ENCODE results near the gene BIRC6.
"Not testable (repeated sequence)": the region's sequence is repeated elsewhere in the genome, so short reads cannot be mapped to it uniquely, and the experiment has no call there.

Gene BIRC6

DNA sequence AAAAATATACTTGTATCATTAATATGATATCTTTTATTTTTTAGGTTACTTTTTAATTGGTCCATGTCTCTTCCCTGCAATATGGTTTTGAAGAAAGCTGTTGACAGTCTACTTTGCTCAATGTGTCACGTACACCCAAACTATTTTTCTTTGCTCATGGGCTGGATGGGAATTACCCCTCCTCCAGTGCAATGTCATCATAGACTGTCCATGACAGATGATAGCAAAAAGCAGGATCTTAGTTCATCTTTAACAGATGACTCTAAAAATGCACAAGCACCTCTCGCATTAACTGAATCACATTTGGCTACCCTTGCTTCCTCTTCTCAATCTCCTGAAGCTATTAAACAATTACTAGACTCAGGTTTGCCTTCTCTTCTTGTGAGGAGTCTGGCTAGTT, 158.1 kb downstream of the BIRC6 start:
- Histone ChIP-seq H3K36me3 (ENCODE audit: control insufficient read depth, insufficient read depth, low read length) (peaks cover 71% of the 10 kb centered on the region), H3K27me3 (ENCODE audit: control insufficient read depth, insufficient read depth, low read length) (no peaks in the 10 kb centered on the region)

DNA sequence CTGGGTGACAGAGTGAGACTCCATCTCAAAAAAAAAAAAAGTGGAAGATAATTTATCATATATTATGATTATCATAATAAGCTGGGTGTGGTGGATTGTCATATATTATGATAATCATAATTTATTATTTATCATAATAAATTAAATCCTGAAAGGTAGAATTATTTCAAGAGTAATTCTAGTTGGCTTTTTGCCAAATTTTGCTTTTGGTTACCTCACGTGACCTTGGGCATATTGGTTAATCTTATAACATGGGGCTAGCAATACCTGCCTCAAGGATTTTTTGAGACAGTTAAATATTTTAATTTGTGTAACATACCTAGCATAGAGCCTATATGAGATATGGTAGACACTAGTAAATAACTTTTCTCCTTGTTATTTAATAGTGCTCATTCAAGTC, 159.7 kb downstream of the BIRC6 start:
- Histone ChIP-seq H3K4me3 (ENCODE audit: low read depth, low read length) (no peak overlapping the region), H3K4me1 (ENCODE audit: control insufficient read depth, insufficient read depth, low read length) (no peaks in the 10 kb centered on the region), H3K27me3 (ENCODE audit: control insufficient read depth, insufficient read depth, low read length) (no peaks in the 10 kb centered on the region), H3K9ac (ENCODE audit: low read length) (no peak overlapping the region), H3K9me3 (ENCODE audit: control insufficient read depth, insufficient read depth, low read depth, low read length) (no peaks in the 10 kb centered on the region), H3K36me3 (ENCODE audit: control insufficient read depth, insufficient read depth, low read length) (peaks cover 72% of the 10 kb centered on the region), H3K27ac (ENCODE audit: low read depth, low read length) (no peak overlapping the region)

More for the DNA sequence above, 158.1 kb downstream of the BIRC6 start:
- Histone ChIP-seq H3K9ac (ENCODE audit: low read length) (no peak overlapping the region), H3K9me3 (ENCODE audit: control insufficient read depth, insufficient read depth, low read depth, low read length) (no peaks in the 10 kb centered on the region), H3K4me3 (ENCODE audit: low read depth, low read length) (no peak overlapping the region), H3K27ac (ENCODE audit: low read depth, low read length) (no peak overlapping the region), H3K4me1 (ENCODE audit: control insufficient read depth, insufficient read depth, low read length) (no peaks in the 10 kb centered on the region)

DNA sequence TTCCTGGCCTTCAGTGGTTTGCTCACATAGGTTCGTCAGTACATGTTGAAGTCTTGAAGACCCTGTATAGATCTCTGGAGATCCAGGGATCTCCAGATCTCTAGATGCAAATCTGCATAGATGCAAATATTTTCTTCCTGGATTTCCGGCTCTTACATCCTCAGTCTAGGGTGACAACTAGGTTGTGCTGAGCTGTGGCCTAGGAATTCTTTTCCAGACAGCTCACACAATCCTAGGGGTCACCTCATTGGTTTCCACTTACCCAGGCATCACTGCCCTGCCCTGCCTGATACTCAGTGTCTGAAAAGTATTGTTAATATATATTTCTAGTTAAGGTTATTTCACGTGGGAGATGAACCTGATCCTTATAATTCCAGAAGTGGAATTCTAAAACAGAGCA, 165.9 kb downstream of the BIRC6 start:
- Histone ChIP-seq H3K9me3 (ENCODE audit: control insufficient read depth, insufficient read depth, low read depth, low read length) (no peaks in the 10 kb centered on the region), H3K9ac (ENCODE audit: low read length) (no peak overlapping the region), H3K27ac (ENCODE audit: low read depth, low read length) (no peak overlapping the region), H3K27me3 (ENCODE audit: control insufficient read depth, insufficient read depth, low read length) (no peaks in the 10 kb centered on the region), H3K4me1 (ENCODE audit: control insufficient read depth, insufficient read depth, low read length) (no peaks in the 10 kb centered on the region), H3K4me3 (ENCODE audit: low read depth, low read length) (no peak overlapping the region), H3K36me3 (ENCODE audit: control insufficient read depth, insufficient read depth, low read length) (peaks cover 63% of the 10 kb centered on the region)

DNA sequence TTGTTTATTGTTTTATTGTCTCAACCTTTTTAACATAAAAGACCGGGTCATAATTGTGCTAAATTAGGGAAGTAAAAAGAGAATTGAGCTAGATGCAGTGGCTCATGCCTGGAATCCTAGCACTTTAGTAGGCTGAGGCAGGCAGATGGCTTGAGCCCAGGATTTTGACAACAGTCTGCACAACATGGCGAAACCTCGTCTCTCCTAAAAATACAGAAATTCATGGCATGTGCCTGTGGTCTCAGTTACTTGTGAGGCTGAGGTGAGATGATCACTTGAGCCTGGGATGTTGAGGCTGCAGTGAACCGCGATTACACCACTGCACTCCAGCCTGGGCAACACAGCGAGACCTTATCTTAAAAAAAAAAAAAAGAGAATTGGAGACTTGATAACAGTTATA, 166.9 kb downstream of the BIRC6 start:
- no peaks in the 10 kb centered on the region for H3K9me3 ChIP-seq (ENCODE audit: control insufficient read depth, insufficient read depth, low read depth, low read length)
- peaks cover 63% of the 10 kb centered on the region for H3K36me3 ChIP-seq (ENCODE audit: control insufficient read depth, insufficient read depth, low read length)
- H3K27ac ChIP-seq (ENCODE audit: low read depth, low read length): no peak overlapping the region
- H3K4me3 ChIP-seq (ENCODE audit: low read depth, low read length): no peak overlapping the region
- no peaks in the 10 kb centered on the region for H3K27me3 ChIP-seq (ENCODE audit: control insufficient read depth, insufficient read depth, low read length)
- no peak overlapping the region for H3K9ac ChIP-seq (ENCODE audit: low read length)
- no peaks in the 10 kb centered on the region for H3K4me1 ChIP-seq (ENCODE audit: control insufficient read depth, insufficient read depth, low read length)

DNA sequence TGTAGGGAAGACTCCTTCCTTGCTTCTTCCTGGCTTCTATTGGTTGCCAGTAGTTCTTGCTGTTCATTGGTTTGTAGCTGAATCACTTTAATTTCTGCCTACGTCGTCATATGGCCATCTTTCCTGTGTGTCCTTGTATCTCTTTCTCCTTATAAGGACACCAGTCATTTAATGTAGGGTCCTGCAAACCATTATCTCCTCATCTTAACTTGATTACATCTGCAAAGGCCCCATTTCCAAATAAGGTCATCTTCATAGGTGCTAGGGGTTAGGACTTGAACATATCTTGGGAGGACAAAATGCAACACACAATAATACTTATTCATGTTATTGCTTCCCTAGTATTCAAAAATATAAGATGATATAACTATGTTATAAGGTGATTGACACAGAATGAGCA, 175.5 kb downstream of the BIRC6 start:
- Histone ChIP-seq H3K27me3 (ENCODE audit: control insufficient read depth, insufficient read depth, low read length) (no peaks in the 10 kb centered on the region), H3K9me3 (ENCODE audit: control insufficient read depth, insufficient read depth, low read depth, low read length) (no peaks in the 10 kb centered on the region), H3K4me3 (ENCODE audit: low read depth, low read length) (no peak overlapping the region), H3K4me1 (ENCODE audit: control insufficient read depth, insufficient read depth, low read length) (no peaks in the 10 kb centered on the region), H3K9ac (ENCODE audit: low read length) (no peak overlapping the region), H3K27ac (ENCODE audit: low read depth, low read length) (no peak overlapping the region), H3K36me3 (ENCODE audit: control insufficient read depth, insufficient read depth, low read length) (peaks cover 52% of the 10 kb centered on the region)

DNA sequence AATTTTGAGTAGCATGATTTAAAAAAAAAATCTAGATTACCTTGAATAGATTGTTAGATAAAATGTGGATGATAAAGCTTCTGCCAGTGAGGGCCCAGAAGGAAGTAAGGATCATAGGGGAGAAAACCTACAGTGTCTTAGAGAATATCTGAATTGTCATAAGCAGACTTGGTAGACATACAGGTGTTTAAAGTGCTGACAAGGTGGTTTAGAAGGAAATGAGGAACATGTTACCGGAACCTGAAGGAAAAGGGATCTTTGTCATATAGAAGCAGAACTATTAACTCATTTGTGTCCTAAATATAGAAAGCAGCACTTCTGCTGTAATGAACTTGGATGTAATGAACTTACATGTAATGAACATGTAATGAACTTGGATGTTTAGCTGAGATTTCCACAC, 176.1 kb downstream of the BIRC6 start:
- Histone ChIP-seq H3K4me1 (ENCODE audit: control insufficient read depth, insufficient read depth, low read length) (no peaks in the 10 kb centered on the region), H3K27ac (ENCODE audit: low read depth, low read length) (no peak overlapping the region), H3K9me3 (ENCODE audit: control insufficient read depth, insufficient read depth, low read depth, low read length) (no peaks in the 10 kb centered on the region), H3K9ac (ENCODE audit: low read length) (no peak overlapping the region), H3K36me3 (ENCODE audit: control insufficient read depth, insufficient read depth, low read length) (peaks cover 45% of the 10 kb centered on the region), H3K27me3 (ENCODE audit: control insufficient read depth, insufficient read depth, low read length) (no peaks in the 10 kb centered on the region), H3K4me3 (ENCODE audit: low read depth, low read length) (no peak overlapping the region)

DNA sequence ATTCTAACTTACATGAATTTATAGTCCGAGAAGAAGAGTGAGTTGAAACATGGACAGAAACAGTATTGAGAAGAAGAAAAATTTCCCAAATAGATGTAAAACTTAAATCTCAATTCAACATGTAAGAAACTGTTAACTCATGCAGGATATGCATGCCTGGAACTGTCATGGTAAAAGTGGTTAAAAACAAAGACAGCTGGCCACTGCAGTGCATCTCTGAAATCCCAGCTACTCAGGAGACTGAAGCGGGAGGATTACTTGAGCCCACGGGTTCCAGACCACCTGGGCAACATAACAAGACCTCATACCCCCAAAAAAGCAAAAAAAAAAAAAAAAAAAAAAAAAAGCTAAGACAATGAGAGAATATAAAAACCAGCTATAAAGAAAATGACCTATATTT, 178.0 kb downstream of the BIRC6 start:
- Histone ChIP-seq H3K4me3 (ENCODE audit: low read depth, low read length) (no peak overlapping the region), H3K36me3 (ENCODE audit: control insufficient read depth, insufficient read depth, low read length) (peaks cover 38% of the 10 kb centered on the region), H3K9me3 (ENCODE audit: control insufficient read depth, insufficient read depth, low read depth, low read length) (no peaks in the 10 kb centered on the region), H3K27me3 (ENCODE audit: control insufficient read depth, insufficient read depth, low read length) (no peaks in the 10 kb centered on the region), H3K27ac (ENCODE audit: low read depth, low read length) (no peak overlapping the region), H3K9ac (ENCODE audit: low read length) (no peak overlapping the region), H3K4me1 (ENCODE audit: control insufficient read depth, insufficient read depth, low read length) (no peaks in the 10 kb centered on the region)

DNA sequence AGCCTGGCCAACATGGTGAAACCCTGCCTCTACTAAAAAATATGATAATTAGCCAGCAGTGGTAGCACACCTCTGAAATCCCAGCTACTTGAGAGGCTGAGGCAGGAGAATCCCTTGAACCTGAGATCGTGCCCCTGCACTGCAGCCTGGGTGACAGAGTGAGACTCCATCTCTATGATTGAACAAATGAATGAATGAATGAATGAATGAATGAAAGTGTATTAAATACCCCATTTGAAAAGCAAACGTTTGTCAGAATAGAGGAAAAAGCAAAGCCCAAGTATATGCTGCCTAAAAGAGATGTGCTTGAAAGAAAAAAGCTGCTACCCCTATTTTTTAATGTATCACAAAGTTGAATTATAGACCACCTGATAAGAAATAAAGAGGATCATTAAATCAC, 181.9 kb downstream of the BIRC6 start:
- Histone ChIP-seq H3K27ac (ENCODE audit: low read depth, low read length) (no peak overlapping the region), H3K4me1 (ENCODE audit: control insufficient read depth, insufficient read depth, low read length) (no peaks in the 10 kb centered on the region), H3K27me3 (ENCODE audit: control insufficient read depth, insufficient read depth, low read length) (no peaks in the 10 kb centered on the region), H3K9me3 (ENCODE audit: control insufficient read depth, insufficient read depth, low read depth, low read length) (no peaks in the 10 kb centered on the region), H3K9ac (ENCODE audit: low read length) (no peak overlapping the region), H3K4me3 (ENCODE audit: low read depth, low read length) (no peak overlapping the region), H3K36me3 (ENCODE audit: control insufficient read depth, insufficient read depth, low read length) (peaks cover 17% of the 10 kb centered on the region)

DNA sequence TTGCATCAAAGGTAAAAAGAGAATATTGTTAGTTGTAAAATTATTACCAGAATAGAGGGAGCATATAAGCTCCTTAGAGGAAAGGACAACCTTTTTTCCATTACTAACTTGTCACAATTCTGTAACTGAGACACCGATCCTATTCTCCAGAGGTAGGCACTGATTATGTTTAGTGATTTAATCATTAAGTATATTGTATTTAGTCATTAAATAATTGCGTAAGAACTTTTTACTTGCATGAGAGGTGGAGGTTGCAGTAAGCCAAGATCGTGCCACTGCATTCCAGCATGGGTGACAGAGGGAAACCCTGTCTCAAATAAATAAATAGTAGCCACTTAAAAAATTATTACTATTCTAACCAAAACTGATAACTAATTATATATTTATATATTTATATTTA, 195.7 kb downstream of the BIRC6 start:
- H3K36me3 ChIP-seq (ENCODE audit: control insufficient read depth, insufficient read depth, low read length): peaks cover 15% of the 10 kb centered on the region; the same call in 1 of the 2 replicates
- not testable (repeated sequence) for H3K4me1 ChIP-seq (ENCODE audit: control insufficient read depth, insufficient read depth, low read length)

DNA sequence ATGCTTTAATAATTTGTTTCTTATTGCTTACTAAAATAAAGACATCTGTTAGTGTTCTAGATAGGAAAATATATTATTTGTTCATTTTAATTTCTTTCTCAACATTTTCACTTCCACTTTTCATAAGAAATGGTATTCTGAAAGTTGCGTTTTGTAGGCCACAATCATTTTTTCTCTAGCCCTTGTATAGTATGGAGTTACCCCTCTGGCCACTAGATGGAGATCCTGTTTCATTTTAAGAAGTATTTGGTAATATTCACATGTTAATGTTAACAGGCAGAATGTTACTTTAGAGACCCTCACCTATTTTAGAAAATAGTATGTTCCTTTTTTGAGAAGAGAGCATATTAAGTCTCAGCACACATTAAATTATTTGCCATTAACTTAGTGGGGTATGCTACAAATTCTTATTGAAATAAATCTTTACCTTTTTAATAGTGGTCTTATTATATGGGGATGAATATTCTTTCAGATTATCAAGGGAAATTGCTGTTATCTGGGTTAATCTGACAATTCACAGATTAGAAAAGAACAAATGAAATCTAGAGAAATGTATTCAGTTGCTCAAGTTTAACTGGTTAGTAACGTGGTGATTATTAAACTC, 197.1 kb downstream of the BIRC6 start:
- H3K27me3 ChIP-seq (ENCODE audit: control insufficient read depth, insufficient read depth, low read length): no peaks in the 10 kb centered on the region
- no peak overlapping the region for H3K27ac ChIP-seq (ENCODE audit: low read depth, low read length)
- H3K9ac ChIP-seq (ENCODE audit: low read length): no peak overlapping the region
- H3K4me3 ChIP-seq (ENCODE audit: low read depth, low read length): no peak overlapping the region
- peaks cover 11% of the 10 kb centered on the region; the same call in 1 of the 2 replicates for H3K36me3 ChIP-seq (ENCODE audit: control insufficient read depth, insufficient read depth, low read length)
- H3K4me1 ChIP-seq (ENCODE audit: control insufficient read depth, insufficient read depth, low read length): no peaks in the 10 kb centered on the region
- no peaks in the 10 kb centered on the region for H3K9me3 ChIP-seq (ENCODE audit: control insufficient read depth, insufficient read depth, low read depth, low read length)

More for the DNA sequence above, 195.7 kb downstream of the BIRC6 start:
- not testable (repeated sequence) for H3K9ac ChIP-seq (ENCODE audit: low read length); H3K9me3 ChIP-seq (ENCODE audit: control insufficient read depth, insufficient read depth, low read depth, low read length); H3K27me3 ChIP-seq (ENCODE audit: control insufficient read depth, insufficient read depth, low read length); H3K27ac ChIP-seq (ENCODE audit: low read depth, low read length); H3K4me3 ChIP-seq (ENCODE audit: low read depth, low read length)

DNA sequence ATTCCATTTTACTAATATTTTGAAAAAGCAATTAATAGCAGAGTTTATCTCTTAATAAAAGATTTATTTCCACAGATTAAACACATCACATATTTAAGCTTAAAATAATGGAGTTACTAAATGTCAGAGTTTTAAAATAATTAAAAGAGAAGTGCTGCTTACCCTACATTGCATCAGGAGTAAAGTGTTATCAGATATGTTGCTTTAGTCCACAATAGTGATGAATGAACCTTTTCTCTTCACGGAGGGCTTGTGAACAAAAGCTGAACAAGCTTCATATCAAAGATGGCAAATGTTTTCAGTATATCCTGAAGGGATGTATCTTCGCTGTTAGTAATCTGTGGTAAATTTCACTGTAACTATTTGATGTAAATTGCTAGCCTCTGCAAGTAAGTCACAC, 201.7 kb downstream of the BIRC6 start:
- Histone ChIP-seq H3K27me3 (ENCODE audit: control insufficient read depth, insufficient read depth, low read length) (no peaks in the 10 kb centered on the region), H3K9ac (ENCODE audit: low read length) (no peak overlapping the region), H3K4me3 (ENCODE audit: low read depth, low read length) (no peak overlapping the region), H3K4me1 (ENCODE audit: control insufficient read depth, insufficient read depth, low read length) (no peaks in the 10 kb centered on the region), H3K27ac (ENCODE audit: low read depth, low read length) (no peak overlapping the region), H3K9me3 (ENCODE audit: control insufficient read depth, insufficient read depth, low read depth, low read length) (no peaks in the 10 kb centered on the region), H3K36me3 (ENCODE audit: control insufficient read depth, insufficient read depth, low read length) (peaks cover 7% of the 10 kb centered on the region; the same call in 1 of the 2 replicates)

DNA sequence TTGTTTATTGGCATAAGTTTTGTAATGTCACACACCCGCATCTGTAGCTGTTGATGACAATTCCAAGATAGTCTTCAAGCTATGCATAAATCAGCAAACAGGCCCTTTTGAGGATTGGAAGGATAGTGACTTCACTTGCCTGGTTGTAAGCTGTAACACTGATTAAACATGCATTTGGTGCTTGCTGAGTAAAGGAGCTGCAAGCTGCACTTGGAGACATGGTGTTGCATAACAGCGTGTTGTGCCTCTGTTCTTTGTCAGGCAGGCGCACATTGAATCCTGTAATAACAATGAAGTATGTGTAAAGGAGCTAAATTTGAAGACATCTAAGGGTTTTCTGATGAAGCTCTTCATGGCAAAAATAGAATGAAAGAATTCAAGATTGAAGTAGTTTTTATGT, 202.3 kb downstream of the BIRC6 start:
- Histone ChIP-seq H3K36me3 (ENCODE audit: control insufficient read depth, insufficient read depth, low read length) (peaks cover 7% of the 10 kb centered on the region; the same call in 1 of the 2 replicates), H3K4me1 (ENCODE audit: control insufficient read depth, insufficient read depth, low read length) (no peaks in the 10 kb centered on the region), H3K27me3 (ENCODE audit: control insufficient read depth, insufficient read depth, low read length) (no peaks in the 10 kb centered on the region), H3K9me3 (ENCODE audit: control insufficient read depth, insufficient read depth, low read depth, low read length) (no peaks in the 10 kb centered on the region), H3K4me3 (ENCODE audit: low read depth, low read length) (no peak overlapping the region), H3K27ac (ENCODE audit: low read depth, low read length) (no peak overlapping the region), H3K9ac (ENCODE audit: low read length) (no peak overlapping the region)
